GM18907 (cell line): ENCODE data around the gene XKR7.

ENCODE experiments used
- ATAC-seq: cut with Tn5 transposase; IDR thresholded peaks from one replicate; pipeline ENCODE4 v1.9.1; 2021; ENCODE audit warnings: mild to moderate bottlenecking, moderate library complexity; ENCODE audit not compliant: unreplicated experiment

Gene XKR7

DNA sequence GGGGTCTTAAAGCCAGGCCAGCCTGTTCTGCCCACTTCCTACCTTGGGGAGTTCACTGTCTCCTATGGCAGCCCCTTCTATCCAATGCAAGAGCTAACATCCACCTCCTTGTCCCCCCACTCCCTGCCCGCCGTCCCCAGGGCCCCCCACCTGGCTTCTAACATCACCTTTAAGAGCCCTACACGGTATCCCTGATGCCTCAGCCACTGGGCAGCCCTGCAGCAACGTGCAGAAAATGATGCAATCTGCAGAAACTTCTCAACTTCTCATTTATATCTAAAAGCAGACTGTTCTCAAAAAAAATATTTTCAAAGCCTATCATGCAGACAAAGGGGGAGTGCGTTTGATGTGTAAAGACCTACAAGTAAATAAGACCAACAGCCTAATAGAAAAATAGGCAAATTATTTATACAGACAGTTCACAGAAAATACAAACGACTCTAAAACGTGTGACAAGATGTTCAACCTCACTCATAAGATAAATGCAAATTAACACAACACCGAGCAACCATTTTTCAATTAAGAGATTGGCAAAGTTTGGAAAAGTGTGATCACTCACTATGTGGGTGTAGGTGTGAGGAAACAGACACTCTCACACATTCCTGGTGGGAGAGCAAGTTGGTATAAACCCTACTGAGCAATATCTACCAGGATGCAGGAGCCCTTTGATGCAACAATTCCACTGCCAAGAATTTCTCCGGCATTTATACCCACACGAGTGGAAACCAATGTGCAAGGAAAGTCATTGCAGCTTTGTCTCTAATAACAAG, 69.0 kb downstream of the XKR7 start:
- no peak for ATAC-seq

GRCh38 chr20:32037929-32038328, 70.0 kb downstream of the XKR7 start:
- no peak for ATAC-seq

DNA sequence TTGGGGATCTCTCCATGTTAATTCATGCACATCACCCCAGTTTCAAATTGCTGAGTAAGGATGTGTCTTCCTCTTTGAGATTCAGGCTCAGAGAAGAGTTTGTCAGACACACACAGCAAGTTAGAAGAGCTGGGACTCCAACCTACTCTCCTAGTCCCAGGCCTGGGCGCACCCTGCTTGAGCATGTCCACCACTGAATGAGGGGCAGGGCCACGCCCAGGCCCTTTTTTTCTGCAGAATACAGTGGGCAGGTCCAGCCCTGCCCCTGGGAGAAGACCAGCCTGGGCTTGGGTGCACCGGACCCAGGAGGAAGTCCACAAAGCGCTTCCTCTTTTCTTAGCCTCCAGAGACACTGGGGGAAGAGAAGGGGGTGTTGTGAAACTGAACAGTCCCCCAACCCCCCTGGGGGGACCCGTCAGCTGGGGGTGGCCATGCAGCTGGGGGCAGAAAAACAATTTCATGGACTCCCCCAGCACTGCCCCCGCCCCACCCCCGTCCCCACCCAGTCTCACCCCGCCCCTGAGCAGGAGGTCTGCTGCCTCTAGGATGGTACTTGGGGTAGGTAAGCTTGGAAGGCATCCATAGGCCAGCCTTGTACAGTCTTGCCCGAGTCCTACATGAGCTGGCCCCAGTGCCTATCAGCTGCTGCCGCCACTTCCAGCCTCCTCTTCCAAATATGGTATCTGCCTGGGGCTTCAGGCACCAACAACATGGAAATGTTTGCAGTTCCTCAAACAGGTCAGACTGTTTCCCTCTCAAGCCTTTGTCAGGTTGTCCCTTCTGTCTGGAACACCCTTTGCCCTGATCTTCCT, 72.4 kb downstream of the XKR7 start:
- peak; percentile 53 for ATAC-seq

DNA sequence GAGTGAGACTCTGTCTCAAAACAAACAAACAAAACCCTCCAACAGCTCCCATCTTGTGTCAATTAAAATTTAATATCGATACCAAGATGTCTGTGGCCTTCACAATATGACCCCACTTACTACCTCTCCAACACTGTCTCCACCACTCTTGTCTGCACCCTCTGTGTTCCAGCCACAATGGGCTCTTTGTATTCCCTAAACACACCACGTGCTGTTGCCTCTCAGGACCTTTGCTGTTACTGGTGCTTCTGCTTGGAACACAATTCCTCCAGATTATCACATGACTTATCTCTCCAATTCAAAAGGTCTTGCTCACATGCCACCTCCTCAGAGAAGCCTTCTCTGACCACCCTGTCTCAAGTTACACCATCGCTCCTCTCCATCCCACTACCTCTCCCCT, 78.0 kb downstream of the XKR7 start:
- ATAC-seq, result no peak

- no peak for ATAC-seq
Observed at GRCh38 chr20:32050324-32050841, 82.4 kb downstream of the XKR7 start.

DNA sequence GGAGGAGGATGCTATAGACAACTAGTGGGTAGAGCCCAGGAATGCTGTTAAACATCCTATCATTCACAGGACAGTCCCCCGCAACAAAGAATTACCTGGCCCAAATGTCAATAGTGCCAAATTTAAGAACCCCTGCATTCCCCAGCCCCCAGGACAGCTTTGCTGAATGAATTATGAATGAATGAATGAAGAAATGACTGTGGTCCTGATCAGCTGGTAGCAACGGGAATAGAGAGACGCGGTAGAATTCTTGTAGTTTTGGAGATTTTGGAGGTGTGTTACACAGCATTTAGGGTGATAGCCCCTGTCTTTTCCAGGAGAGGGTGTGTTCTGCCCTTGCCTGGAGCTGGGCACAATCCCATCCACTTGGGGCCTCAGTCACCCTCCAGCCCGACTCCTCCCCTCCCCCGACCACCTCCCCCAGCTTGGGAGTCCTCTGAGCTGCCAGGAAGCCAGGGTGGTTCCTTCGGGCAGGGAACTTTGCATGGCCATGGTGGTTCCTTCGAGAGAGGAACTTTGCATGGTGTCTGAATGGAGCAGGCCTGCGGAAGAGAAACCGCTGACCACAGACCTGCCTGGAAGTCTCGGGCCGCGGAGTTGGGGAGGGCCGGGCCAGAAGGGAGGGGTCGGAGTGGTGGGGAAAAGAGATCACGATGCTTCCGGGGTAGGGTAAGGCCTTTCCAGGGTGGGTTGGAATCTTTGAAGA, 83.1 kb downstream of the XKR7 start:
- no peak for ATAC-seq

- ATAC-seq, result no peak
Observed at GRCh38 chr20:32051720-32052089, 83.8 kb downstream of the XKR7 start.

DNA sequence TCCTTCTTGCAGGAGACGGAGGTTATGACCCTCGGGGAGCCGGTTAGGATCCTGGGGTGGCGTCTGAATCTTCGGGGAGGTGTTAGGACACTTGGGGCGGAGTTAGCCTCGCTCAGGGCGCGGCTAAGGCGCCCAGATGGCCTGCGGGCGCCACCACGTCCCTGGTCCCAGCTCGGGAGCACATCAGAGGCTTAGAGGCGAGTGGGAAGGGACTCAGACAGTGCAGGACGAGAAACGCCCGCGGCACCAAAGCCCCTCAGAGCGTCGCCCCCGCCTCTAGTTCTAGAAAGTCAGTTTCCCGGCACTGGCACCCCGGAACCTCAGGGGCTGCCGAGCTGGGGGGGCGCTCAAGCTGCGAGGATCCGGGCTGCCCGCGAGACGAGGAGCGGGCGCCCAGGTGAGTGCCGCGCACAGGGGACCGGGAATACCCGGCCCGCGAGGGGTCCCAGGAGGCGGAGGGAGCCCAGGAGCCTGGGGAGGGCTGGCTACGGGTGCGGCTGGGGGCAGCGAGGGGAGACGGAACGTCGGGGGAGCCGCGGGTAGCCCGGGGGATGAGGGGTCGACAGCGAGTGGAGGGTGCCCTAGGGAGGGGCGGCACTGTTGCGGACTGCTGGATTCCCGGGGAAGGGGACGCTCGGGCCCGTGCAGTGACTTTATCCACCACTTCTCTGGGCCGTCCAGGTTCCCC, 84.3 kb downstream of the XKR7 start, which contains the start of gene HCK:
Gene HCK, plus strand, starts transcription at position 153 of the 688 bp plus-strand sequence.
- no peak for ATAC-seq

GRCh38 chr20:32052778-32053362, 84.9 kb downstream of the XKR7 start:
- no peak for ATAC-seq
